Astrocyte (in vitro differentiated cells and primary cell): ENCODE results near the gene RAP1A.

Experiments
- CTCF ChIP-seq: IDR thresholded peaks from 2 replicates; pipeline ENCODE4 v1.5.1; 2011; ENCODE audit warnings: low read depth, mild to moderate bottlenecking, inconsistent platforms, low read length, moderate library complexity; ENCODE audit not compliant: insufficient read depth
- EZH2 ChIP-seq: IDR thresholded peaks from 2 replicates; pipeline ENCODE4 v1.6.1; 2012; ENCODE audit warnings: mild to moderate bottlenecking, low read length, inconsistent platforms; ENCODE audit not compliant: insufficient read depth

GRCh38 chr1:111624382-111624781 is 4.8 kb downstream of the RAP1A start:
- TF ChIP-seq CTCF = no peak
- no peak for TF ChIP-seq EZH2
